K562 (cell line): Measurements from ENCODE around the gene GMPR. TPM values are rescaled to one million over a fixed set of nuclear protein-coding genes. Genes with fewer than 3 reads are reported as not detected.

Experiments used
- ARID3B ChIP-seq: fragments of 250-450 bp; sonication (Bioruptor Pico); IDR thresholded peaks from 2 replicates; pipeline ENCODE4 v1.4.0; 2020; ENCODE audit warnings: borderline replicate concordance
- CBX3 ChIP-seq, 2 experiments: IDR thresholded peaks; 1 replicate in 1 of 2; 2 replicates in 1 of 2; pipeline ENCODE4 v1.6.1; 2012; ENCODE audit warnings: inconsistent platforms in 2 of 2, low read length in 2 of 2, borderline replicate concordance in 1 of 2, control low read depth in 1 of 2
- CREB1 ChIP-seq, 2 experiments: sonication (generic) in 1 of 2; formaldehyde crosslinking in 1 of 2; IDR thresholded peaks; 2 replicates each; pipeline versions ENCODE4 v1.6.1 to v1.8.0; 2012 to 2022; ENCODE audit warnings: inconsistent platforms in 1 of 2, mild to moderate bottlenecking in 1 of 2, missing genetic modification reagents in 1 of 2, moderate library complexity in 1 of 2
- CTCF ChIP-seq, 3 experiments: IDR thresholded peaks in 2 of 3; conservative IDR thresholded peaks in 1 of 3; 2 replicates each; pipeline ENCODE4 v1.5.1; 2011 to 2012; ENCODE audit warnings: low read length in 3 of 3, mild to moderate bottlenecking in 3 of 3, control low read depth in 2 of 3, improper control_type of control experiment in 1 of 3, inconsistent platforms in 1 of 3, low read depth in 1 of 3, mixed read lengths in 1 of 3, moderate library complexity in 1 of 3; ENCODE audit not compliant: insufficient read depth in 2 of 3
- EZH2 ChIP-seq: IDR thresholded peaks from 2 replicates; pipeline ENCODE4 v1.6.1; 2012; ENCODE audit warnings: low read depth, mild to moderate bottlenecking, inconsistent platforms, low read length, borderline replicate concordance
- FOXJ2 ChIP-seq: fragments of 200-800 bp; sonication (Bioruptor generic); IDR thresholded peaks from 2 replicates; pipeline ENCODE4 v1.6.1; 2016; ENCODE audit warnings: missing genetic modification characterization, missing compliant biosample characterization
- HNRNPL ChIP-seq: fragments of 200-400 bp; formaldehyde crosslinking; IDR thresholded peaks from 2 replicates; pipeline ENCODE4 v1.6.1; 2017; ENCODE audit warnings: low read depth, mild to moderate bottlenecking, low read length
- MNT ChIP-seq, 2 experiments: fragments of 450-650 bp; conservative IDR thresholded peaks; 2 replicates each; pipeline ENCODE4 v1.6.1; 2017; ENCODE audit warnings: mild to moderate bottlenecking in 2 of 2, moderate library complexity in 2 of 2
- NFE2 ChIP-seq: IDR thresholded peaks from 2 replicates; pipeline ENCODE4 v1.6.1; 2014; ENCODE audit warnings: antibody characterized with exemption, low read depth
- POU5F1 ChIP-seq: fragments of 150-350 bp; IDR thresholded peaks from 2 replicates; pipeline ENCODE4 v1.6.1; 2014; ENCODE audit warnings: borderline replicate concordance, low read length, low read depth, mild to moderate bottlenecking; ENCODE audit not compliant: partially characterized antibody
- SFPQ ChIP-seq: fragments of 200-400 bp; formaldehyde crosslinking; IDR thresholded peaks from 2 replicates; pipeline ENCODE4 v1.6.1; 2017; ENCODE audit warnings: mild to moderate bottlenecking, low read depth, low read length, moderate library complexity
- SMARCA5 ChIP-seq: fragments of 450-650 bp; IDR thresholded peaks from 2 replicates; pipeline ENCODE4 v1.6.1; 2016
- SP2 ChIP-seq: IDR thresholded peaks from 2 replicates; pipeline ENCODE4 v1.6.1; 2011; ENCODE audit warnings: mild to moderate bottlenecking, low read depth, low read length, moderate library complexity; ENCODE audit not compliant: poor library complexity, severe bottlenecking; ENCODE audit errors: extremely low read depth
- TAF7 ChIP-seq: fragments of 450-650 bp; IDR thresholded peaks from 2 replicates; pipeline ENCODE4 v1.6.1; 2016; ENCODE audit warnings: missing genetic modification characterization, missing compliant biosample characterization
- ZNF507 ChIP-seq: conservative IDR thresholded peaks from 2 replicates; pipeline ENCODE4 v1.6.1; 2017; ENCODE audit warnings: missing genetic modification characterization, missing compliant biosample characterization
- ZNF766 ChIP-seq: fragments of 200-800 bp; sonication (Bioruptor generic); conservative IDR thresholded peaks from 2 replicates; pipeline ENCODE4 v1.6.1; 2016; ENCODE audit warnings: missing genetic modification characterization, missing compliant biosample characterization
- polyA plus RNA-seq, 8 experiments: library from polyadenylated mRNA; depleted of rRNA in 4 of 8; stranded (reverse) in 5 of 8; unstranded in 3 of 8; fragments of >200 nt; fragmentation: Nextera tagmentation in 2 of 8; fragmentation: Illumina TruSeq in 1 of 8; extraction: Ambion mirVana in 2 of 8; extraction: Trizol in 1 of 8; gene quantifications; 2 replicates each; pipeline versions ENCODE4 v1.2.1 to v1.2.3, GENCODE V29; 2011 to 2014; ENCODE audit warnings: inconsistent platforms in 1 of 8, missing spikeins in 1 of 8
- total RNA-seq, 7 experiments: library from RNA; depleted of rRNA in 6 of 7; stranded (reverse); fragments of >200 nt in 6 of 7; fragmentation: Illumina TruSeq in 2 of 7; extraction: Trizol in 2 of 7; gene quantifications; 2 replicates each; pipeline versions ENCODE4 v1.2.1 to v1.2.3, GENCODE V29; 2011 to 2021; ENCODE audit warnings: low replicate concordance in 1 of 7

The GMPR gene
- total and polyA plus RNA-seq, 9 of the 15 experiments (the other 6 are each of a cell fraction or from before 2014, with no cell fraction given) = 34.6 to 83.7 (median 49.8) TPM

GRCh38 chr6:16331384-16332174, 93.2 kb downstream of the GMPR start (continued):
- TF ChIP-seq ZNF507 (tag) = no peak
- no peak for TF ChIP-seq CBX3 (IDR thresholded peaks at IDR 0.05; ENCODE audit: borderline replicate concordance in 1 of 2, low read length in 2 of 2)
- TF ChIP-seq SP2 = no peak
- TF ChIP-seq EZH2 = no peak
- no peak for TF ChIP-seq SMARCA5
- no peak for TF ChIP-seq CREB1 (IDR thresholded peaks at IDR 0.05)
- 0 out of 2 replicates have a peak, but pooled peaks have one; percentile 44 for TF ChIP-seq CREB1 (CRISPR knock-in tag; IDR thresholded peaks at IDR 0.05)
- peak; percentile 70; the same call in 1 of the 2 replicates for TF ChIP-seq FOXJ2 (tag)
- no peak for TF ChIP-seq NFE2
- peak; percentile 67; the same call in 1 of the 2 replicates for TF ChIP-seq ZNF766 (CRISPR knock-in tag)
- no peak for TF ChIP-seq ARID3B (CRISPR knock-in tag)
- TF ChIP-seq POU5F1 = no peak
- TF ChIP-seq MNT (conservative IDR thresholded peaks at IDR 0.05) = 0 out of 4 replicates have a peak, but pooled peaks of 1 of the 2 experiments have one; percentile 23
- TF ChIP-seq SFPQ = no peak
- TF ChIP-seq CTCF (IDR thresholded peaks at IDR 0.05 in 2 of 3, conservative IDR thresholded peaks at IDR 0.05 in 1 of 3; ENCODE audit: insufficient read depth in 2 of 3, low read depth in 1 of 3, low read length in 3 of 3) = peak; percentile 91 to 98 (median 96)
- no peak for TF ChIP-seq HNRNPL
- no peak for TF ChIP-seq TAF7 (tag)
